ENCODE data around the gene NYNRIN.

The NYNRIN gene

DNA sequence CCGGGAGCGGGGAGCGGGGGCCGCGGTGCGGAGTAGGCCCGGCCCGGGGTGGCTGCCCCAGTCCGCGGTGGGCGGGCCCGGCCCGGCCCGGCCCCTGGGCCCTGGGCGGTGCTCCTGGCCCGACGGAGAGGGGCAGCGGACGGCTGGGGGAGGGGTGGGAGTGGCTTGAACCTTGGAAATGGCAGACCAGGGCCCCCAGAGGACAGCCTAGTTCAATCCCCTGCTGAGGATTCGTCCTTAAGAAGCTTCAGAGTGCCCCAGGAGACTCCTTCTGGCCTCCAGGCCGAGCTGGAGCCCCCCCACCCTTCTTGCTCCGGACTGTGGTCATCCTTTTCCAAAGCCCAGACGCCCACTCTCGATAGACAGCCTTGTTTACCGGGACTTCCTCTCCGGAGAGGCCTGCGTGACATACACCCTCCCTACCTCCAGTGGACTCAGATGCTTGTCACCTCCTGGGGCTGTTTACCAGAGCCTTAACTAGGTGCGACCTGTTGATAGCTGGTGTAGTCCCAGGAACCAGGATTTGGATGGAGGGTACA lies 31.4 kb downstream of the NYNRIN start:
- peak in 39 of 56 donors; percentile 26 to 81 (median 61) for DNase-seq

DNA sequence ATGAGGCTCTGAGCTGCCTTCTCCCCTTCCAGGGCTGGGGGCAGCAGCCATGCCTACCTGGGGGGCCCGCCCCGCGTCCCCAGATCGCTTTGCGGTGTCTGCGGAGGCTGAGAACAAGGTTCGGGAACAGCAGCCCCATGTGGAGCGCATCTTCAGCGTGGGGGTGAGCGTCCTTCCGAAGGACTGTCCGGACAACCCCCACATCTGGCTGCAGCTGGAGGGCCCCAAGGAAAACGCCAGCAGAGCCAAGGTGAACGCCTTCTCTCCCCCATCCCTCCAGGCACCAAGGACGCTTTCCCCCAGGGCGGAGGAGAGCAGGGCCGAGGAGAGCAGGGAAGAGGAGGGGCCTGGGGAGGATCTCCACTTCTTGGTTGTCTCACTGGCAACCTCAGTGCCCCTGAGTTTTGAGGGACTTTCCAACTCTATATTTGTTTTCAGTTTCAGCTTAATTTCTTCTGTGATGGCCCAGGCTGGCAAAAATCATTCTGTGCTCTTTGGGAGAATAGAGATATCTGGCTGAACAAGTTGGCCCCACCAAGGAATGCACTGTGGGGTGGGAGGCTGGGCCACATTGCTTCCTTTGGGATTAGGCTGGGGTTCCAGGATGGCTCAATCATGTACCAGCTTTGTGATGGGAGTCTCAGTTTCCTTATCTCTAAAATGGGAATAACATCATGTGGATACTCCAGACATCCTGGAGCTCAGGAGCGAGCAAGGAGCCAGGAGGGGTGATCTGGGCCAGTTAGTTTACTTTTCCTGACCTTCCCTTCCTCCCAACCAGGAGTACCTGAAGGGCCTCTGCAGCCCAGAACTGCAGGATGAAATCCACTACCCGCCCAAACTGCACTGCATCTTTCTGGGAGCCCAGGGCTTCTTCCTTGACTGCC lies 32.1 kb downstream of the NYNRIN start:
- DNase-seq, result peak in 1 of 56 donors; percentile 21

DNA sequence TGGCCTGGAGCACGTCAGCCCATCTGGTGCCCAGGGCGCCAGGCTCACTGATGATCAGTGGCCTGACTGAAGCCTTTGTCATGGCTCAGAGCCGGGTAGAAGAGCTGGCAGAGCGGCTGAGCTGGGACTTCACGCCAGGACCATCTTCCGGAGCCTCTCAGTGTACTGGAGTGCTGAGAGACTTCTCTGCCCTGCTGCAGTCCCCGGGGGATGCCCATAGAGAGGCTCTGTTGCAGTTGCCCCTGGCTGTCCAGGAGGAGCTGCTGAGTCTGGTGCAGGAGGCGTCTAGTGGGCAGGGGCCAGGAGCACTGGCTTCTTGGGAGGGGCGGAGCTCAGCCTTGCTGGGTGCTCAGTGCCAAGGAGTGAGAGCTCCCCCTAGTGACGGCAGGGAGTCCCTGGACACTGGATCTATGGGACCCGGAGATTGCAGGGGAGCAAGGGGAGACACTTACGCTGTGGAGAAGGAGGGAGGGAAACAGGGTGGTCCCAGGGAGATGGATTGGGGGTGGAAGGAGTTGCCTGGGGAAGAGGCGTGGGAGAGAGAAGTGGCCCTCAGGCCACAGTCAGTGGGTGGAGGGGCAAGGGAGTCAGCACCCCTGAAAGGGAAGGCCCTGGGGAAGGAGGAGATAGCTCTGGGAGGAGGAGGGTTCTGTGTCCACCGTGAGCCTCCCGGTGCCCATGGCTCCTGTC lies 32.9 kb downstream of the NYNRIN start:
- DNase-seq, result peak in 52 of 56 donors; percentile 13 to 87 (median 56)

DNA sequence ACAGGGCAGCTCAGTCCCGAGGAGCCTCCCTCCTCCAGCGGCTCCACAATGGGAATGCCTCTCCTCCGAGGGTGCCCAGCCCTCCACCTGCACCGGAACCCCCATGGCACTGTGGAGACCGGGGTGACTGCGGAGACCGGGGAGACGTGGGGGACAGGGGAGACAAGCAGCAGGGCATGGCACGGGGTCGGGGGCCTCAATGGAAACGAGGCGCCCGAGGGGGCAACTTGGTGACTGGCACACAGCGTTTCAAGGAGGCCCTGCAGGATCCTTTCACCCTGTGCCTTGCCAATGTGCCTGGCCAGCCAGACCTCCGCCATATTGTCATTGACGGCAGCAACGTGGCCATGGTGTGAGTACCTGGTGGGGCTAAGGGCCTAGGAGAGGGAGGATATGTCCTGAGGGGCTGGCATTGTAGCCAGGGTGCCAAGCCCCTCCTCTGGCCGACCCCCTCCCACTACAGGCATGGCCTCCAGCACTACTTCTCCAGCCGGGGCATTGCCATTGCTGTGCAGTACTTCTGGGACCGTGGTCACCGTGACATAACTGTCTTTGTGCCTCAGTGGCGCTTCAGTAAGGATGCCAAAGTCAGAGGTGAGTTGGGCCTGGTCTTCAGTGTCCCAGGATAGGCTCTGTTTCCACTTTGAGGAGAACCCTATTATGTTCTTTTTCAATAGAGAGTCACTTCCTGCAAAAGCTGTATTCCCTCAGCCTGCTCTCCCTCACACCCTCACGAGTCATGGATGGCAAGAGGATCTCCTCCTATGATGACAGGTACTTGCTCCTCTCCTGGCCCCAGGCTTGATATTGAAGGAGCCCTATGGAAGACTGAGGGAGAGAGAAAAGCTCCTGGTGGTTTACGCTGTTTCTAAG lies 33.7 kb downstream of the NYNRIN start:
- no peak for DNase-seq

DNA sequence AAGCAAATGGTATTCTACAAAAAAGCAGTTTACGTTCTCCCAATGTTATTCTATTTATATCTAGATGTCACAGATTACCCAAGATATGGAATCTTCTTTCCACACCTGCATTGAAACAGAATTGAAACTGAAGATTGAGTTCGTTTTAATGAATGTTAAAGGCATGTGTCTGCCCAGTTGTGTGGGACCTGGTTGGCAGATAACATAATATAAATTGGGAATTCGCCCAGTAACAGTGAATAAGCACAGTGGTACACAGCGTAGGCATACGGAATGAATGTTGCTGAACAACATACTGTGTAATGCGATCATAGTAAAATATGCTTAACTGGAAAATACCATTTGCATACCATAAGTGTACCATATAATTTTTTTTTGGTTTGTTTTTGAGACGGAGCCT lies 35.2 kb downstream of the NYNRIN start:
- DNase-seq, result no peak

DNA sequence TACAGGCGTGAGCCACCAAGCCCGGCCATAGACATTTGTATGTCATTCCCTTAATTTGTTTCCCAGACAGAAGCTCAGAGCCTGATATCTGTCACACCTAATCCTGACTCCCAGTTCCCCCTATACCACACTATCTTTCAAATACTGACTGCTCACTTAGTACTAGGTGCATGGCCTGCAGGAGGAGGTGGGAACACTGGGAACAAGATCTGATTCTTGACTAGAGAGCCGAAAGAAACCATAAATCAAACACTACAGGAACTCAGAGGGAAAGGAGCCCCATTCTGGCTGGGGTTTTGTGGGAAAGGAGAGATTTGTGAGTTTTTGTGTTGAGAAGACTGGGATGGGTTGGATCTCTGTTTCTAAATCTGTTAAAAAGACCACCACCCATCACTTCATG lies 35.9 kb downstream of the NYNRIN start:
- DNase-seq, result no peak

DNA sequence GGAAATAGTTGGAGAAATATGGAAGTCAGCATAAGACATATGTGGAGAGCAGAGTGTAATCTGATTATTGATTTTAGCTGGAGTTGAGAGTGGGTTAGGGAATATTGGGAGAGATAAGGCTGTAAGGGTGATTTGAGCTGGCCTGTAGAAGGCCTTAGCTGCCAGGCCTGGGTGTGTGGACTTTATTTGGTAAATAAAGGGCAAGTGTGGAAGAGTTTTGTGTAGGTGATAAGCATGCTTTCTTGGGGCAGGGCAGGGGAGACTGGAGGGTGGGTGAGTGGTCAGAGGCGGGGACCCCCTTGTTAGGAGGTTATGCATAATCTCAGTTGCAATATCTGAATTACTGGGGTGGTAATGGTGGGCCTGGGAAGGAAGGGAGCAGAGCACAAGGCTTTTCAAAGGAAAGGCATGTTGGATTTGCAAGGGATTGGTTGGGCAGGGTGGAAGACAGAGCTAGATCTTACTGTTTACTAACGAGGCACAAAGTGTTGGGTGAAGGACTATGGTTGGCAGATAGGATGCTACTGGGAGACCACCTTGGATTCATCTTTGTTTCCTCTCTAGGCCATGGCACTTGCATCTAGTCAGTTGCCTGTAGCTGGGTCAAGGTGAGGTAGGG lies 36.5 kb downstream of the NYNRIN start:
- no peak for DNase-seq

DNA sequence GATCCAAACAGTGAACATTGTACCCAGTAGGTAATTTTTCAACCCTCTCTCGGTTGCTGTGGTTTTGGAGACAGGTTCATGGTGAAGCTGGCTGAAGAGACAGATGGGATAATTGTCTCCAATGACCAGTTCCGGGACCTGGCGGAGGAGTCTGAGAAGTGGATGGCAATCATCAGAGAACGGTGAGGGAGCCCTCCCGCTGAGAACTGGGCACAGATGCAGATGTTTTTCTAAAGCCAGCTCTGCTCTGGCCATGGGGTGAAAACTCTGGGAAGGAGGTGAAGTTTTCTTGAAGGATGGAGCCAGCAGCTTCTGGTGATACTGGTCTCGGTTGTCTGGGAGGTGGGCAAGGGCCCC lies 37.2 kb downstream of the NYNRIN start:
- DNase-seq, result no peak

DNA sequence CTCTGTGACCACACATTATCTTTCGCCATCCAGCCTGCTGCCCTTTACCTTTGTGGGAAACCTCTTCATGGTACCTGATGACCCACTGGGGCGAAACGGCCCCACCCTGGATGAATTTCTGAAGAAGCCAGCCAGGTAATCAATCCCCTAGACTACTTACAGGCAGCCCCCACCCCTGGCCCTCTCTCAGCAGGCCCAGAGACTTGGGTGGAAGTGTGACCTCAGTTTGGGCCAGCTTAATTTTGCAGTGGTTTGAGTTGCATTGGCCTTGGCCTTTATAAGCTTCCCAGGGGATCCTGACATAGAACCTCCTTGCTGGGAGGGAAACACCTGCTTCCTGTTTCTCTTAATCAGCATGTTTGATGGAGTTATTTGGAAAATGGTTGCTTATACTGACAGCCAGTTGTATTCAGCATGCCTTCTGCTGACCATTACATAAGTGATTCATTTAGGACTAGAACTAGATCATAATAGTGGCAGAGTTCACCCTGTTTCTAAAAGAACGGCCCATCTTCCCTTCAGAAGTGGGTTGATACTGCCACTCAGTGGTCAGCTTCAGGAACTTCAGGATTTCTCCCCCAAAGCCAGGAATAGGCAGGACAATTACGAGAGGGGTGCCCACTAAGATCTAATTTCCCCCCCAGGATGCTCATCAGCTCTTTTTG lies 37.7 kb downstream of the NYNRIN start:
- peak in 23 of 56 donors; percentile 9 to 63 (median 24) for DNase-seq

DNA sequence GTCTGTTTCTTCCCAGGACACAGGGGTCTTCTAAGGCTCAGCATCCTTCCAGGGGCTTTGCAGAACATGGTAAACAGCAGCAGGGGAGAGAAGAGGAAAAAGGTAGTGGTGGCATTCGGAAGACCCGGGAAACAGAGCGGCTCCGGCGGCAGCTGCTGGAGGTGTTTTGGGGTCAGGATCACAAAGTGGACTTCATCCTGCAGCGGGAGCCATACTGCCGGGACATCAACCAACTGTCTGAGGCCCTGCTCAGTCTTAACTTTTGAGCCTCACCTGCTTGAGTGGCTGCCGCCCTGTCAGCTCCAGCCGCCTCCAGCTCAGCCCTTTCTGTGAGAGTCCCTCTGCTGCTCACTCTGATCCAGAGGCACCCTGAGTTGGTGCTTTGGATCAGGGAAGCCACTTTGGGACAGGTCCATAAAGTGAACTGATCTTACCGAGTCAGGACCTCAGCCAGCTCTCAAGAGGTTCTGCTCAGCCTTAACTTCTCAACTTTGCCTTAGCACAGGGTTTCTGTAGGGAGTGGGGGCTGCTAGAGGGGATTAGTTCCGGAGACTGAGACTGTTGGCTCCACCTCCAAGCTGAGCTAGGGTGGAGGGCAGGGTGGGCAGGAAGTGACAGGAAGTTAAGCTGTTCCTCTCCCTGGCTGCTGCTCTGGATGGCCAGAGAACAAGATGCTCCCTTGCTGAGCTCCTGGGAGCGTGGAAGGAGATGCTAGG lies 38.4 kb downstream of the NYNRIN start:
- no peak for DNase-seq

DNA sequence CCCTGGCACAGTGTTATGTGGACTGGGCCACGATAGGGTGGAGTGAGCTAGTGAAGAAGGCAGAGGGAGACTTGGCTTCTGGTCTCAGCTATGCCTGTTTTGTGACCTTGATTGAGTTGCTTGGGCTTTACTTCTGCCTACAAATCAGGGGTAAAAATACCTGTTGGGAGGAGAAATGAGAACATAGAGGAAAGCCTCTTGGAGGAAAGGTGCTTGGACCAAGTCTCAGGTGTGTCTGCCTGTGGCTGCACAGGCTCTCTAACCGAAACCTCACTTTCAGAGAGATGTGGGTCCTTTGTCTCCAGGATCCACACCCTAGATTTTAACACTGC lies 38.9 kb downstream of the NYNRIN start:
- DNase-seq, result no peak

DNA sequence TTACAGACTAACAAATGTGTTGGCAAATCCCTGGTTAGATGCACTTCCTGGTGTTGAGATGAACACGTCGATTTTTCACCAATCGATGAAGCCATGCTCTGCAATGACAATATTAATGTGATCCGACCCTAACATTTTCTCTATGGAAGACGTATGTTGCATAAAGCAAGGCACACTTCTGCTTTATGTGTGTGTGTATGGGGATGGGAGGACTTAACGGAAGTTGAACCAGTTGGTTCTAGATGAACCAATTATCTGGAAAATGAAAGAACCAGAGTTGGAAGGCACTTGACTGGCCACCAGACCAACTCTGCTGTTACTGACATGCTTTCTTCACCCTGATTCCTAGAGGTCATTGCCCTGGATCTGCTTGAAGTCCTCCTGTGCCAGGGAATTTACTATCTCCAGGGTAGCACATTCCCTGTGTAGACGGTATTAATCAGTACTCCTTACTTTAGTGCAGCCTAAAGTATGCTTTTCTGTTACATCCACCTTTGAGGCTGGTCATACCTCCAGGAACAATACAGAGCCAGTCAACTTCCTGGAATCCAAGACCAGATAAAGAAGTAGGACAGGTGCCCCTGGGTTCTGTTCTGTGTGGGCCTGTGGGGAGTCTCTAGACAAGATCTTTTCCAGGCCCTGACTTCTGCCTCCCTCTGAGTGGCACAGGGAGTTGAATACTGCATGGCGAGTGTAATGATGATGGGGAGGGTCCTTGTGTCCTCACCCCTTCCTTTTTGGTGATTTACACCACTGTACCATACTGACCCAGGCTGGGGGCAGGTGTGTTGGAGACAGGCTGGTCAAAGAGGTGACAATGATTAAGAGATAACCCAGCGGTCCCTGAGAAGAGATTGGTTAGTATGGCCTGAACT lies 39.7 kb downstream of the NYNRIN start:
- no peak for DNase-seq

DNA sequence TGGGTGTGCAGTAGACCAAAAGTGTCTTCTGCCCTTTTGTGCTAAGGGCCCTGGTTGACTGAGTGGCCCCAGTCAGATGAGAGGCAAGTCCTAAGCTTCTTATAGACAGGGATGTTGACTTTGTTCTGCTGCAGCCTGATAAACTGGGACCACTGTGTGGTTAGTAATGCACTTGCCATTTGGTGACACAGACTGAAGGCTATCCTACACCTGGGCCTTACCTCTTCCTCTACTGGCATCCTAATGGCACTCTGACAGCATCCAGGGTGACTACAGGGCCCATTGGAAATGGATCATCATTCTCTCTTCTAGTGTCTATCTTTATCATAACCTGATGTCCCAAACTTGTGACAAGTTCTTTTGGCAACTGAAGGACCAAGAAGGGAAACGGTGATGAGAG lies 40.5 kb downstream of the NYNRIN start:
- no peak for DNase-seq

DNA sequence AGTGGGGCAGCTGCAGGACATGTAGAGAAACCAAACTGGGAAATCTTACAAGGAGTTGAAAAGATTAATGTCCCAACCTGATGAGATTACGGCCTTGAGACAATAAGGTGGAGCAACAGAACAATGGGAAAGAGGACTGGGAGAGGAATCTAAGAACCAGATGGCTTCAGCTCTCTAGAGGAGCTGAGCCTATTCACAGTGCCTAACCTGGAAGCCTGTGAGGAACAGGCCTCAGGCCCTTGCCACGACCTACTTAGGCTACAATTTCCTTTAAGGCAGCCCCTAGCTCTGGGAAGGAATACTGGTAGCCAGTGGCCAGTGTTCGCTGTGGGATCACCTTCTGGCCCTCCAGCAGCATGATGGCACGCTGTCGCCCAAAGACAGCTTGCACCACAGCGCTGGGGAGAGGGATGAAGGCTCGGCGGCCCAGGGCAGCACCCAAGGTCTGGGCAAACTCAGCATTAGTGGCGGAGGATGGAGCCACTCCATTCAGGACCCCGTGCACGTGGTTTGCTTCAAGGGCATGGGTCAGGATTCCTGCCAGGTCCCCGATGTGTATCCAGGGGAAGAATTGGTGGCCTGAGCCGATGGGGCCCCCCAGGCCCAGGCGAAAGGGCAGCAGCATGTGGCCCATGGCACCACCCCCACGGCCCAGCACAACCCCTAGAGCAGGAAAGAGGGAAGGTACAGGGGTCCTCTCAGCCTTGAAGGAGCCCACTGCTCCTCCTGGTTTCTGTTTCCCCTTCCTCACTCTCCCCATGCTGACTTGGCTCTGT lies 41.2 kb downstream of the NYNRIN start:
- DNase-seq, result no peak

DNA sequence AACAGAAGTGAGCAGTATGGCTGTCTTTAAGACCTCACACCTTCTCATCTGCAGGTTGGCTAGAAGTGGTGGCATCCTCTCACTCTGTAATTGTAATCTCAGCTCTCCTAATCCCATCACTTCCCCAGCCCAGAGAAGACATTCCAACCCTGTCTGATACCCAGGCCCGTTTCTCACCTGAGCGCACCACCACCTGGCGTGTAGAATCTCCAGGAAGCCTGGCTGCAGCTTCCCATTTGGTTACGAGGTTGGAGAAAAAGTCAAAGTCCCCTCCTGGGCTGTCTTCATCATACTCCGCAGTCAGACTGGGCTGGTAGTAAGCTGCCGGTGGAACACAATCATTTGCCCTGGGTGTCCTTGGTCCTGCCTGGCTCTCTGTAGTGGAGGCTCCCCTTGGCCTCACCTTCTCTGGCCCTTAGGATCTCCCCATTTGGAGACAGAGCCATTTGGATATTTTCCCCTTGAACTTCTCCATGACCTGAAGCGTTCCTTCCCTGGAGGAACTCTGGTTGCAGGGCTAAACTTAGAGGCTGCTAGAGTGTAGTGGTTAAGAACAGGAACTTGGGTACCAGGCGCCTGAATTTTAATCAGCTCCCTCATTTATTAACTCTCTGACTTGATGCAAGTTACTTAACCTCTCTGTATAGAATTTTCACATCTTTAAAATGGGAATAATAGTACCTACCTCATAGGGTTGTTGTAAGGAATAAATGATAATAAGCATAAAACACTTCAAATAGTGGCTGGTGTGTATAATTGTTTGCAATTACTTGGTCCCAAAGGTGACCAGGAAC lies 42.0 kb downstream of the NYNRIN start:
- DNase-seq, result no peak

DNA sequence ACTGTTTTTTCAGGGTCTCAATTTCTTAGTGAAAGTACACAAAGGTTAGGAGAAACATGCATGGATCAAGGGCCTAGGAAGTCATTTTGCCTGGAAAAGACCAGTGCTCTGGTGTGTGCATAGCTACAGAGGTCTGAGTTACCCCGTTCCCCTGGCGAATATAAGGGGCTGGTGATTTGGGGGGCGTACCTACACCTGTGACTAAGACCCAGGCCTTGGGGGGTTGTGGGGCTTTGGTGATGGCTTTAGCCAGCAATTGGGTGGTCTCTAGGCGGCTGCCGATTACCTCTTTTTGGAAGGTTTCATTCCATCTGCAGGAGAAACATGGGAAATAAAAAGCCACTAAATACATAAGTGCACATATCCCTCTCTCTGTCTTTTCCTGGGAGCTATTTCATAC lies 42.7 kb downstream of the NYNRIN start:
- DNase-seq, result no peak

DNA sequence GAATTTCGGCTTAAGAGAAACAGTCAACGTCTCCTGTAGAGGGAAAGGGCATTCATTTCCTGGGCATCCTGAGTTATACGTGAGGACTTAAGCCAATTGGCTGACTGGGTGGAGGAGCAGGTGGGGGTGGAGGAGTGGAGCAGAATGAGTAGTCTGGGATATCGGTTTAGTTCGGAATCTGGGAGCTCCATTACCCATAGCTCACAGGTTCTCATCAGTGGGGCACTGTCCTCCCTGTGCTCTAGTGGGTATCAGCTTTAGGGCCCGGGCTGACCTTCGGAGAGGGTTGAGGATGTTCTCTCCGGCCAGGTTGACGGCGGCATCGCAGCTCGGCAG lies 43.1 kb downstream of the NYNRIN start:
- no peak for DNase-seq
